ENCODE data around the gene SLC5A4.

The SLC5A4 gene

GRCh38 chr22:32271389-32271788 lies 16.2 kb upstream of the SLC5A4 start:
- H3K27ac ChIP-seq (ENCODE audit: low read length), result no peak overlapping the region
- H3K9me2 ChIP-seq (replicated peaks; ENCODE audit: insufficient read depth, low read length), result no peaks in the 10 kb centered on the region
- H3K36me3 ChIP-seq (replicated peaks; ENCODE audit: insufficient read depth, low read length), result no peaks in the 10 kb centered on the region
- no peaks in the 10 kb centered on the region for H4K20me1 ChIP-seq (ENCODE audit: insufficient read depth, low read length)
- no peaks in the 10 kb centered on the region for H3K9me3 ChIP-seq (replicated peaks; ENCODE audit: insufficient read depth, low read length)
- H3K27me3 ChIP-seq (replicated peaks; ENCODE audit: insufficient read depth, low read length), result peaks cover 13% of the 10 kb centered on the region; the same call in 1 of the 2 replicates
- DNase-seq, result no peak
- no peak overlapping the region for H3K4me2 ChIP-seq (ENCODE audit: low read depth, low read length)
- H3K79me2 ChIP-seq (ENCODE audit: low read length), result no peaks in the 10 kb centered on the region
- no peak overlapping the region for H2AFZ ChIP-seq (ENCODE audit: low read length)
- TF ChIP-seq EZH2phosphoT487 (IDR thresholded peaks at IDR 0.05; ENCODE audit: low read length), result no peak
- no peak overlapping the region for H3K4me3 ChIP-seq (ENCODE audit: low read length)
- no peaks in the 10 kb centered on the region for H3K4me1 ChIP-seq (ENCODE audit: low read length)
- no peaks in the 10 kb centered on the region for H3F3A ChIP-seq (ENCODE audit: insufficient read depth, low read length)
- no peak overlapping the region for H3K9ac ChIP-seq (ENCODE audit: low read length)

- no peak for TF ChIP-seq EZH2 (optimal IDR thresholded peaks at IDR 0.05; ENCODE audit: low read depth, low read length)
- TF ChIP-seq CTCF (IDR thresholded peaks at IDR 0.05; ENCODE audit: low read length), result no peak
- TF ChIP-seq EZH2phosphoT487 (IDR thresholded peaks at IDR 0.05; ENCODE audit: low read length), result no peak
- Histone ChIP-seq H2AFZ (ENCODE audit: low read length) (no peak overlapping the region), H3K27me3 (replicated peaks; ENCODE audit: insufficient read depth, low read length) (peaks cover 13% of the 10 kb centered on the region; the same call in 1 of the 2 replicates), H3K79me2 (ENCODE audit: low read length) (no peaks in the 10 kb centered on the region), H3K4me1 (ENCODE audit: low read length) (no peaks in the 10 kb centered on the region; the same call in 1 of the 2 replicates), H3K9me2 (replicated peaks; ENCODE audit: insufficient read depth, low read length) (no peaks in the 10 kb centered on the region), H3K9me3 (replicated peaks; ENCODE audit: insufficient read depth, low read length) (no peaks in the 10 kb centered on the region), H3K4me2 (ENCODE audit: low read depth, low read length) (no peak overlapping the region), H3K27ac (ENCODE audit: low read length) (no peak overlapping the region), H3K9ac (ENCODE audit: low read length) (no peak overlapping the region), H3K4me3 (ENCODE audit: low read length) (no peak overlapping the region), H3K36me3 (replicated peaks; ENCODE audit: insufficient read depth, low read length) (no peaks in the 10 kb centered on the region), H4K20me1 (ENCODE audit: insufficient read depth, low read length) (no peaks in the 10 kb centered on the region), H3F3A (ENCODE audit: insufficient read depth, low read length) (no peaks in the 10 kb centered on the region)
- no peak for DNase-seq
Measured at GRCh38 chr22:32270641-32271369, 15.7 kb upstream of the SLC5A4 start.

- H4K20me1 ChIP-seq (ENCODE audit: insufficient read depth, low read length), result no peaks in the 10 kb centered on the region
- no peaks in the 10 kb centered on the region for H3K9me2 ChIP-seq (replicated peaks; ENCODE audit: insufficient read depth, low read length)
- no peak for DNase-seq
- no peaks in the 10 kb centered on the region for H3F3A ChIP-seq (ENCODE audit: insufficient read depth, low read length)
- no peak overlapping the region for H3K27ac ChIP-seq (ENCODE audit: low read length)
- no peak for TF ChIP-seq CTCF (IDR thresholded peaks at IDR 0.05; ENCODE audit: low read length)
- TF ChIP-seq EZH2phosphoT487 (IDR thresholded peaks at IDR 0.05; ENCODE audit: low read length), result no peak
- TF ChIP-seq EZH2 (optimal IDR thresholded peaks at IDR 0.05; ENCODE audit: low read depth, low read length), result no peak
- H3K9me3 ChIP-seq (replicated peaks; ENCODE audit: insufficient read depth, low read length), result no peaks in the 10 kb centered on the region
- H3K4me3 ChIP-seq (ENCODE audit: low read length), result no peak overlapping the region
- H3K27me3 ChIP-seq (replicated peaks; ENCODE audit: insufficient read depth, low read length), result peaks cover 13% of the 10 kb centered on the region; the same call in 1 of the 2 replicates
- H3K9ac ChIP-seq (ENCODE audit: low read length), result no peak overlapping the region
- no peak overlapping the region for H2AFZ ChIP-seq (ENCODE audit: low read length)
- no peaks in the 10 kb centered on the region; the same call in 1 of the 2 replicates for H3K4me1 ChIP-seq (ENCODE audit: low read length)
- H3K36me3 ChIP-seq (replicated peaks; ENCODE audit: insufficient read depth, low read length), result no peaks in the 10 kb centered on the region
- H3K79me2 ChIP-seq (ENCODE audit: low read length), result no peaks in the 10 kb centered on the region
- no peak overlapping the region for H3K4me2 ChIP-seq (ENCODE audit: low read depth, low read length)
Measured at GRCh38 chr22:32269316-32269715, 14.2 kb upstream of the SLC5A4 start.

- no peak overlapping the region for H3K27ac ChIP-seq (ENCODE audit: low read length)
- H3K27me3 ChIP-seq (replicated peaks; ENCODE audit: insufficient read depth, low read length), result peaks cover 13% of the 10 kb centered on the region; the same call in 1 of the 2 replicates
- H3K4me2 ChIP-seq (ENCODE audit: low read depth, low read length), result no peak overlapping the region
- no peak overlapping the region for H3K9ac ChIP-seq (ENCODE audit: low read length)
- H3K79me2 ChIP-seq (ENCODE audit: low read length), result no peaks in the 10 kb centered on the region
- no peak for TF ChIP-seq EZH2 (optimal IDR thresholded peaks at IDR 0.05; ENCODE audit: low read depth, low read length)
- no peak for TF ChIP-seq CTCF (IDR thresholded peaks at IDR 0.05; ENCODE audit: low read length)
- TF ChIP-seq EZH2phosphoT487 (IDR thresholded peaks at IDR 0.05; ENCODE audit: low read length), result no peak
- no peak for DNase-seq
- H3K9me3 ChIP-seq (replicated peaks; ENCODE audit: insufficient read depth, low read length), result no peaks in the 10 kb centered on the region
- no peaks in the 10 kb centered on the region for H4K20me1 ChIP-seq (ENCODE audit: insufficient read depth, low read length)
- H3K9me2 ChIP-seq (replicated peaks; ENCODE audit: insufficient read depth, low read length), result no peaks in the 10 kb centered on the region
- H3K4me3 ChIP-seq (ENCODE audit: low read length), result no peak overlapping the region
- H3K4me1 ChIP-seq (ENCODE audit: low read length), result no peaks in the 10 kb centered on the region; the same call in 1 of the 2 replicates
- H2AFZ ChIP-seq (ENCODE audit: low read length), result no peak overlapping the region
- H3K36me3 ChIP-seq (replicated peaks; ENCODE audit: insufficient read depth, low read length), result no peaks in the 10 kb centered on the region
- H3F3A ChIP-seq (ENCODE audit: insufficient read depth, low read length), result no peaks in the 10 kb centered on the region
Measured at GRCh38 chr22:32267011-32267410, 11.9 kb upstream of the SLC5A4 start.

Measured in MM.1S (cell line).